HCT116 (cell line): ENCODE results near the gene TMEM119.

Experiments used
- CEBPB ChIP-seq: IDR thresholded peaks from 2 replicates; pipeline ENCODE4 v1.6.1; 2012; ENCODE audit warnings: low read depth
- ELF1 ChIP-seq: IDR thresholded peaks from 2 replicates; pipeline ENCODE4 v1.6.1; 2012; ENCODE audit warnings: low read depth, borderline replicate concordance
- EZH2 ChIP-seq: fragments of 200-600 bp; sonication (generic); IDR thresholded peaks from 2 replicates; pipeline ENCODE4 v1.6.1; 2017; ENCODE audit warnings: antibody characterized with exemption, mixed run types
- EZH2phosphoT487 ChIP-seq: fragments of 200-600 bp; IDR thresholded peaks from 2 replicates; pipeline ENCODE4 v1.6.1; 2018; ENCODE audit warnings: antibody characterized with exemption, borderline replicate concordance
- POLR2A ChIP-seq: IDR thresholded peaks from 2 replicates; pipeline ENCODE4 v1.7.0; 2011; ENCODE audit warnings: borderline replicate concordance; ENCODE audit not compliant: insufficient read depth, insufficient read length; ENCODE audit errors: extremely low read depth
- RAD21 ChIP-seq: IDR thresholded peaks from 2 replicates; pipeline ENCODE4 v1.6.1; 2012; ENCODE audit warnings: low read depth, mild to moderate bottlenecking
- SIN3A ChIP-seq: IDR thresholded peaks from 2 replicates; pipeline ENCODE4 v1.6.1; 2012; ENCODE audit warnings: low read depth
- SP1 ChIP-seq: IDR thresholded peaks from 2 replicates; pipeline ENCODE4 v1.6.1; 2012; ENCODE audit warnings: low read depth
- YY1 ChIP-seq: IDR thresholded peaks from 2 replicates; pipeline ENCODE4 v1.6.1; 2011; ENCODE audit warnings: low read length, low read depth, moderate library complexity, mild to moderate bottlenecking; ENCODE audit not compliant: insufficient replicate concordance; ENCODE audit errors: extremely low read depth
- ZFX ChIP-seq: fragments of 450-650 bp; IDR thresholded peaks from 2 replicates; pipeline ENCODE4 v1.6.1; 2017
- TF ChIP-seq, protein P1 (sequence below), 3 experiments: fragments of 200-600 bp in 1 of 3; sonication (generic) in 1 of 3; IDR thresholded peaks in 2 of 3; conservative IDR thresholded peaks in 1 of 3; 2 replicates each; pipeline ENCODE4 v1.5.1; 2012 to 2017; ENCODE audit warnings: low read depth in 2 of 3, low read length in 2 of 3, antibody characterized with exemption in 1 of 3, borderline replicate concordance in 1 of 3, control low read depth in 1 of 3, mild to moderate bottlenecking in 1 of 3, mixed read lengths in 1 of 3, mixed run types in 1 of 3, moderate library complexity in 1 of 3; ENCODE audit not compliant: insufficient read depth in 1 of 3
- TF ChIP-seq, protein P2 (sequence below): IDR thresholded peaks from 2 replicates; pipeline ENCODE4 v1.6.1; 2012
- TF ChIP-seq, protein P3 (sequence below): IDR thresholded peaks from 2 replicates; pipeline ENCODE4 v1.6.1; 2012; ENCODE audit warnings: low read depth

DNA sequence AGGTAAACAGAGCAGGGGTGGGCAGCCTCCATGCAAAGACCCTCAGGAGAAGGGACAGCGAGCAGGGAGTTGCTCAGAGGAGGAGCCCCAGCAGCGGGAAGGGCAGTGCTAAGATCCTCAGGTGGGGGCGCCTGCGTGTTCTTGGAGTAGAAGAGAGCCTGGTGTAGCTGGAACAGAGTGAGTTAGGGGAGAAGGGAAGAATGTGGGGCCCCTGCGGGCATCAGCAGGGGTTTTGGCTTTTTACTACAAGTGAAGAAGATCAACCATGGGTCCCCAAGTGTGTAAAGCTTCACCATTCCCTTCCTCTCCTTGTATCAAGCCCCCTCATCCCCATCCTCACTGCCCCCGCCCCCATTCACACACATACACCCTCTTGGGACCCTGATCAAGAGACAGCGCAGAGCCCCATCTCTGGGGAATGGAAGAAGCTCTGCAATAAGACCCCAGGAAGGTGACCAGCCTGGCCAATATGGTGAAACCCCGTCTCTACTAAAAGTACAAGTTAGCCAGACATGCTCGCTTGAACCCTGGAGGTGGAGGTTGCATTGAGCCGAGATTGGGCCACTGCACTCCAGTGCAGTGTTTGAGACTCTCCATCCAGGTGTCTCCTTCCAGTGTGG is 10.2 kb upstream of the TMEM119 start:
- TF ChIP-seq, protein P1, sequence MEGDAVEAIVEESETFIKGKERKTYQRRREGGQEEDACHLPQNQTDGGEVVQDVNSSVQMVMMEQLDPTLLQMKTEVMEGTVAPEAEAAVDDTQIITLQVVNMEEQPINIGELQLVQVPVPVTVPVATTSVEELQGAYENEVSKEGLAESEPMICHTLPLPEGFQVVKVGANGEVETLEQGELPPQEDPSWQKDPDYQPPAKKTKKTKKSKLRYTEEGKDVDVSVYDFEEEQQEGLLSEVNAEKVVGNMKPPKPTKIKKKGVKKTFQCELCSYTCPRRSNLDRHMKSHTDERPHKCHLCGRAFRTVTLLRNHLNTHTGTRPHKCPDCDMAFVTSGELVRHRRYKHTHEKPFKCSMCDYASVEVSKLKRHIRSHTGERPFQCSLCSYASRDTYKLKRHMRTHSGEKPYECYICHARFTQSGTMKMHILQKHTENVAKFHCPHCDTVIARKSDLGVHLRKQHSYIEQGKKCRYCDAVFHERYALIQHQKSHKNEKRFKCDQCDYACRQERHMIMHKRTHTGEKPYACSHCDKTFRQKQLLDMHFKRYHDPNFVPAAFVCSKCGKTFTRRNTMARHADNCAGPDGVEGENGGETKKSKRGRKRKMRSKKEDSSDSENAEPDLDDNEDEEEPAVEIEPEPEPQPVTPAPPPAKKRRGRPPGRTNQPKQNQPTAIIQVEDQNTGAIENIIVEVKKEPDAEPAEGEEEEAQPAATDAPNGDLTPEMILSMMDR (IDR thresholded peaks at IDR 0.05 in 2 of 3, conservative IDR thresholded peaks at IDR 0.05 in 1 of 3; ENCODE audit: borderline replicate concordance in 1 of 3, insufficient read depth in 1 of 3, low read depth in 2 of 3, low read length in 2 of 3) = no peak
- TF ChIP-seq YY1 (no peak), POLR2A (no peak), SP1 (no peak), RAD21 (no peak), CEBPB (no peak), ELF1 (no peak), EZH2phosphoT487 (no peak), ZFX (no peak), EZH2 (no peak), SIN3A (no peak)
- TF ChIP-seq, protein P2, sequence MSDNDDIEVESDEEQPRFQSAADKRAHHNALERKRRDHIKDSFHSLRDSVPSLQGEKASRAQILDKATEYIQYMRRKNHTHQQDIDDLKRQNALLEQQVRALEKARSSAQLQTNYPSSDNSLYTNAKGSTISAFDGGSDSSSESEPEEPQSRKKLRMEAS = no peak
- TF ChIP-seq, protein P3, sequence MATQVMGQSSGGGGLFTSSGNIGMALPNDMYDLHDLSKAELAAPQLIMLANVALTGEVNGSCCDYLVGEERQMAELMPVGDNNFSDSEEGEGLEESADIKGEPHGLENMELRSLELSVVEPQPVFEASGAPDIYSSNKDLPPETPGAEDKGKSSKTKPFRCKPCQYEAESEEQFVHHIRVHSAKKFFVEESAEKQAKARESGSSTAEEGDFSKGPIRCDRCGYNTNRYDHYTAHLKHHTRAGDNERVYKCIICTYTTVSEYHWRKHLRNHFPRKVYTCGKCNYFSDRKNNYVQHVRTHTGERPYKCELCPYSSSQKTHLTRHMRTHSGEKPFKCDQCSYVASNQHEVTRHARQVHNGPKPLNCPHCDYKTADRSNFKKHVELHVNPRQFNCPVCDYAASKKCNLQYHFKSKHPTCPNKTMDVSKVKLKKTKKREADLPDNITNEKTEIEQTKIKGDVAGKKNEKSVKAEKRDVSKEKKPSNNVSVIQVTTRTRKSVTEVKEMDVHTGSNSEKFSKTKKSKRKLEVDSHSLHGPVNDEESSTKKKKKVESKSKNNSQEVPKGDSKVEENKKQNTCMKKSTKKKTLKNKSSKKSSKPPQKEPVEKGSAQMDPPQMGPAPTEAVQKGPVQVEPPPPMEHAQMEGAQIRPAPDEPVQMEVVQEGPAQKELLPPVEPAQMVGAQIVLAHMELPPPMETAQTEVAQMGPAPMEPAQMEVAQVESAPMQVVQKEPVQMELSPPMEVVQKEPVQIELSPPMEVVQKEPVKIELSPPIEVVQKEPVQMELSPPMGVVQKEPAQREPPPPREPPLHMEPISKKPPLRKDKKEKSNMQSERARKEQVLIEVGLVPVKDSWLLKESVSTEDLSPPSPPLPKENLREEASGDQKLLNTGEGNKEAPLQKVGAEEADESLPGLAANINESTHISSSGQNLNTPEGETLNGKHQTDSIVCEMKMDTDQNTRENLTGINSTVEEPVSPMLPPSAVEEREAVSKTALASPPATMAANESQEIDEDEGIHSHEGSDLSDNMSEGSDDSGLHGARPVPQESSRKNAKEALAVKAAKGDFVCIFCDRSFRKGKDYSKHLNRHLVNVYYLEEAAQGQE = no peak
